Subcutaneous adipose tissue (tissue), 4 donors: ENCODE data around the gene FCRL2. TPM values are rescaled to one million over a fixed set of nuclear protein-coding genes. Genes with fewer than 3 reads are reported as not detected.

Experiments
- CTCF ChIP-seq: fragments of 450-650 bp; IDR thresholded peaks from one replicate; pipeline ENCODE4 v1.5.1; 2016; ENCODE audit warnings: low read depth, mild to moderate bottlenecking, control low read depth, antibody characterized with exemption, moderate library complexity
- total RNA-seq, 4 donors: library from RNA; depleted of rRNA; stranded (reverse); fragments of >200 nt; gene quantifications; one replicate each; pipeline ENCODE4 v1.1.0, GENCODE V29; 2016

Gene FCRL2
- total RNA-seq, 4 donors from 2014 or later: not detected

GRCh38 chr1:157751283-157751682, 25.6 kb downstream of the FCRL2 start:
- TF ChIP-seq CTCF: no peak

GRCh38 chr1:157748262-157748817, 28.6 kb downstream of the FCRL2 start:
- TF ChIP-seq CTCF: no peak

GRCh38 chr1:157739229-157739901, 37.6 kb downstream of the FCRL2 start:
- no peak for TF ChIP-seq CTCF

GRCh38 chr1:157734321-157734720, 42.6 kb downstream of the FCRL2 start:
- no peak for TF ChIP-seq CTCF

- TF ChIP-seq CTCF: no peak
These were observed 44.2 kb downstream of the FCRL2 start for GRCh38 chr1:157732755-157733154.

- no peak for TF ChIP-seq CTCF
These were observed 51.7 kb downstream of the FCRL2 start for GRCh38 chr1:157725221-157725577.

GRCh38 chr1:157724537-157725220, 52.3 kb downstream of the FCRL2 start:
- TF ChIP-seq CTCF: no peak
